Skin of body (tissue), 3 donors: ENCODE data around the gene STAM2. TPM values are rescaled to one million over a fixed set of nuclear protein-coding genes. Genes with fewer than 3 reads are reported as not detected.

Experiments
- DNase-seq: peaks from one replicate; lab custom pipeline; 2025; lab: John Stamatoyannopoulos, UW
- small RNA-seq: library from RNA; depleted of rRNA; stranded (forward); fragments of <200 nt; gene quantifications from one replicate; pipeline ENCODE3, GENCODE V24; 2014; ENCODE audit warnings: low replicate concordance
- total RNA-seq: library from RNA; depleted of rRNA; stranded (reverse); fragments of >200 nt; gene quantifications from one replicate; pipeline ENCODE4 v1.2.3, GENCODE V29; 2014

STAM2 gene
- total RNA-seq, 1 donor from 2014 or later, result 33.9 TPM

DNA sequence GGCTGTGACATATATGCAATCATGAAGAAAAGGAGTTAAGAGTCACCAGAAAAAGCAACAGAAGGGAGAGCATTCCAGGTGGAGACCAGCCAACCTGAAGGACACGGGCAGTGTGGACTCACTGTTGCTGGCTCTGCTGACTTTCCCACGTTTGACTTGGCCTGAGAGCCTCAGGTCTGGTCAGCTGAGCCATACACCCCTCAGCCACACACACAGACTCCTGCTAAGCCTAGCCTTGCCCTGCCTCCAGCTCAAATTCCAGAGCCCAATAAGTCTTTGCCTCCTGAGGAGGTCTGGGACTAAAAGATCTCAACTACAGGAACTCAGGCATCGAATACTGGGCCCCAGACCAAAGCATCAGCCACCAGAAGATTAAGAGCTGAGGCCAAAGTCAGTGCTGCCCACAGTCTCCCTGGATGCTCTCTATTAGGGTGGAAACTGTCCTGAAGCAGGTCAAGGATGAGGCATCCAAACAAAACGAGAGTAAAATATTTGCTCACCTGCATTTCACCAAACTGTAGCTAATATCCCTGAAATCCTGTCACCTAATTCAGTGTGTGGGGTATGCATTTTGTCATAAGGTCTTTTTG lies 100.0 kb downstream of the STAM2 start:
- no peak for DNase-seq

DNA sequence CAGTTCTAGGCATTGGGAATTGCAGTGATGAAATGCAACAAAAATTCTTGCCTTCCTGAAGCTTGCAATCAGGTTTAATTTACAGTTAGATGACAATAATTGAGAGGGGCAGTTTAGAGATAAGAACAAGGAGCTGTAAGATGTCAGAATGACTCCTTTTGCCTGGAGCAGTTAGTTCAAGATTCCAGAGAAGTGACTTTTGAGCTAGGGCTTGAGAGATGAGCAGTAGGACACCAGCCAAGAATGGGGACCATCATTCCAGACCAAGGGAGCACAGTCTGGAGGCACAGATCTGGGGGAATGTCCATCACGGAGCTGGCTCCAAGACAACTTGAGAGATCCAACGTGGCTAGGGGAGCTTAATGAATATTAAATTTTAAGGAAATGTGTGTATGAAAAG lies 103.6 kb downstream of the STAM2 start:
- DNase-seq, result no peak

DNA sequence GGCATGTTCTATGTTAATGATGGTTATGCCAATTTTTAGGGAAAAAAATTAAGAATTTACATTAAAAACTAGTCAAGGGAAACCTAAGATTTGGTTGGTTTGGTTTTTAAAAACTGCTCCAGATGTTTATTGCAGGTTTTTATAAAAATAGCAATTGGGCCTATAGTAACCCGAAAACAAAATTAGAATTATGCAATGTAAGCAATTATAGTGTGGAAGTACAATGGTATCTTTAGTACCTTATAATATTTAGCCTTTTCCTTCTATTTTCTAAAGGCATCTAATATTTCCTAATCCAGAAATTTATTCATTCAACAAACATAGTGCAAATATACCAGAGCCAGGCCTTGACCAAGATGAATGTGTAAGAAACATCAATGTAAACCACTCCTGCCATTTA lies 104.0 kb downstream of the STAM2 start:
- DNase-seq, result no peak

DNA sequence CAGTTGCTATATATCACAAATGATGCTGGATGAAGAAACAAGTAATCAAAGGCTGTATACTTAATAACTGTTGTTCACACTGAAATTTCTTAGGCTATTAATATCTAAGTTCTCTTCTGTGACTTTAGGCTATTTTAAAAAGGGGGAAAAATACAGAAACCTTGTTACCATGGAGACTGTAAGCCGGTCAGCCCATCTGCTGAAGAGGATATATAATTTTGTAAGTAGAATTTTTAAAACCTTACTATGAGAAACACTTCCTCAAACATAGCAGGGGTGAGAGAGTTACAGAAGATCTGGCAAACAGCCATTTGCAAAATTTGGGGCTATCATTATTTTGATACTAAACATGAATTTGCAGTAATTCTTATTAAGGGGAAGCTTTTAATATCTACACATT lies 104.5 kb downstream of the STAM2 start:
- DNase-seq, result no peak

DNA sequence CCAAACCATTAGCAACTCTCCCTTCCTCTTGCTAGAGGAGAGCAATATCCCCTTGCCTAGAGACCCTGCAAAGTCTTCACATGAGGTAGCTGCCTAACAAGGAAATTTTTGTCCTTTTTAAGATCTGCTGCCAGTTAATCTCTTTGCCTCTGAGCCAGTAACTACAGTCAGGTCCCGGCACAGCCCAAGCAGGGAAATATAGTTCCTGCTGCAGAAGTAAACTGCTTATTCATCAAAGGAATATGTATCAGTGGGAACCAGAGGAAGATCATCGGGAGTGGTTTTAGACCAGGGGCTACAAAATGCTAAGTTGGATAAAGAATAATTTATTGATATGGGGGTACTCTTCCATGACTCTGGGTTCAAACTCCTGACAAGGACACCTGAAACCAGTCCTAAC lies 107.3 kb downstream of the STAM2 start:
- DNase-seq, result no peak

DNA sequence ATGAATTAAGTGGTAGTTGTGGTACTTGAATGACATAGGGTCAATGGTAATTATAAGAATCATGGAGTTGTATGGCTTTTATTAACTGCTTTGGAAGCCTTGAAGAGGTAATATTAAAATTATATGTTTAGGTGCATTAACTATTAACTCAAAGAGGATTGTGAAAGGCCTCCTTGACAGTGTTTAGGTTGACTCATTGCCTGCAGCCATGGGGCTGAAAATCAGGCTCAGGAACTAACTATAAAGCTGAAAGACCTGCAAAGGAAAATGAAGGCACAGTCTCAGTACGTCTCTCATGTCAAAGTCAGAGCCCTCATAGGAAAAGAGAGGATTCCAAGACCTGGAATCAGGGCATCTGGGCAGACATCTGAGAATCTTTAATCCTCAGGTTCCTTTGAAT lies 107.7 kb downstream of the STAM2 start:
- DNase-seq, result no peak

Small RNAs within 50 kb of the gene (small RNA-seq; reads per million reads assigned to genes)
- gene RPL30P2, result not detected

Other genes starting within 250 kb of the STAM2 start
- 16.3 TPM for gene CACNB4, start 76.7 kb downstream of the STAM2 start, total RNA-seq
- 43.7 TPM for gene FMNL2, start 159.4 kb upstream of the STAM2 start, total RNA-seq